ENCODE measurements around the gene CLCN5. TPM values are rescaled to one million over a fixed set of nuclear protein-coding genes. Genes with fewer than 3 reads are reported as not detected.

The CLCN5 gene
- total RNA-seq, 1 donor from 2014 or later = 4.2 TPM

- H3K36me3 Mint-ChIP-seq (ENCODE audit: low read depth) = peaks cover 4% of the 10 kb centered on the region
- CTCF ChIA-PET = no interaction called here
- H3K9me3 Mint-ChIP-seq = no peaks in the 10 kb centered on the region
- no peak overlapping the region for H3K4me3 Mint-ChIP-seq
- DNase-seq (no peak), ATAC-seq (ENCODE audit: low read depth) (no peak)
- no peak overlapping the region for H3K27ac Mint-ChIP-seq
- TF ChIP-seq CTCF (IDR thresholded peaks at IDR 0.05) = no peak
- H3K4me1 Mint-ChIP-seq = peaks cover 6% of the 10 kb centered on the region
- H3K27me3 Mint-ChIP-seq = no peaks in the 10 kb centered on the region
- POLR2A ChIA-PET = no interaction called here
- intact Hi-C loops (cut with micrococcal nuclease) = no loop called here
Observed at GRCh38 chrX:50088645-50089044, 166.2 kb downstream of the CLCN5 start.

- peaks cover 4% of the 10 kb centered on the region for H3K36me3 Mint-ChIP-seq (ENCODE audit: low read depth)
- H3K4me1 Mint-ChIP-seq = peaks cover 6% of the 10 kb centered on the region
- intact Hi-C loops (cut with micrococcal nuclease) = no loop called here
- no peaks in the 10 kb centered on the region for H3K9me3 Mint-ChIP-seq
- ATAC-seq (ENCODE audit: low read depth) = no peak
- ChIA-PET POLR2A (no interaction called here), CTCF (no interaction called here)
- no peak for TF ChIP-seq CTCF (IDR thresholded peaks at IDR 0.05)
- H3K4me3 Mint-ChIP-seq = no peak overlapping the region
- H3K27me3 Mint-ChIP-seq = no peaks in the 10 kb centered on the region
- DNase-seq = no peak
- no peak overlapping the region for H3K27ac Mint-ChIP-seq
Observed at GRCh38 chrX:50093625-50094024, 171.2 kb downstream of the CLCN5 start.

- no peaks in the 10 kb centered on the region for H3K36me3 Mint-ChIP-seq (ENCODE audit: low read depth)
- no peak for TF ChIP-seq CTCF (IDR thresholded peaks at IDR 0.05)
- H3K4me1 Mint-ChIP-seq = no peaks in the 10 kb centered on the region
- H3K27ac Mint-ChIP-seq = no peak overlapping the region
- DNase-seq = no peak
- ATAC-seq (ENCODE audit: low read depth) = no peak
- no peak overlapping the region for H3K4me3 Mint-ChIP-seq
- intact Hi-C loops (cut with micrococcal nuclease) = no loop called here
- ChIA-PET POLR2A (no interaction called here), CTCF (no interaction called here)
- no peaks in the 10 kb centered on the region for H3K9me3 Mint-ChIP-seq
- H3K27me3 Mint-ChIP-seq = no peaks in the 10 kb centered on the region
Observed at GRCh38 chrX:50097071-50097470, 174.7 kb downstream of the CLCN5 start.

- intact Hi-C loops (cut with micrococcal nuclease) = no loop called here
- TF ChIP-seq CTCF (IDR thresholded peaks at IDR 0.05) = no peak
- DNase-seq = no peak
- Mint-ChIP-seq H3K36me3 (ENCODE audit: low read depth) (no peaks in the 10 kb centered on the region), H3K27me3 (no peaks in the 10 kb centered on the region), H3K27ac (no peak overlapping the region), H3K9me3 (no peaks in the 10 kb centered on the region), H3K4me3 (no peak overlapping the region), H3K4me1 (peaks cover 2% of the 10 kb centered on the region)
- ChIA-PET CTCF (no interaction called here), POLR2A (no interaction called here)
- ATAC-seq (ENCODE audit: low read depth) = no peak
Observed at GRCh38 chrX:50098241-50098640, 175.8 kb downstream of the CLCN5 start.

GRCh38 chrX:50098749-50099148 lies 176.4 kb downstream of the CLCN5 start:
- no peak overlapping the region for H3K4me3 Mint-ChIP-seq
- intact Hi-C loops (cut with micrococcal nuclease) = no loop called here
- TF ChIP-seq CTCF (IDR thresholded peaks at IDR 0.05) = no peak

More at GRCh38 chrX:50098749-50099148, 176.4 kb downstream of the CLCN5 start:
- Mint-ChIP-seq H3K36me3 (ENCODE audit: low read depth) (no peaks in the 10 kb centered on the region), H3K27me3 (no peaks in the 10 kb centered on the region), H3K9me3 (no peaks in the 10 kb centered on the region), H3K4me1 (peaks cover 5% of the 10 kb centered on the region), H3K27ac (no peak overlapping the region)
- ChIA-PET CTCF (interaction anchor here (3.0 kb wide), 1 partner anchor 481 kb away, joined by 13 read pairs; no protein-coding TSS in a partner anchor), POLR2A (no interaction called here)
- ATAC-seq (ENCODE audit: low read depth) = no peak
- no peak for DNase-seq

All from activated B cell treated with CpG ODN at 0.5 μM for 24 hours (primary cell).